Skin epidermis (tissue), 12 donors: ENCODE data around the gene STPG4.

Source experiments
- H3K27ac ChIP-seq, 21 experiments: fragments of 200-600 bp; sonication (generic) in 11 of 21; one replicate each; pipeline ENCODE4 v1.5.0; 2020; ENCODE audit warnings: mild to moderate bottlenecking in 3 of 21, inconsistent platforms in 2 of 21, moderate library complexity in 2 of 21
- H3K4me3 ChIP-seq, 7 experiments: fragments of 200-600 bp; sonication (generic) in 2 of 7; one replicate each; pipeline ENCODE4 v1.5.0; 2020; ENCODE audit warnings: inconsistent platforms in 2 of 7, mild to moderate bottlenecking in 2 of 7, moderate library complexity in 1 of 7

Gene STPG4

GRCh38 chr2:47076586-47077441, 78.3 kb downstream of the STPG4 start:
- no peak overlapping the region for H3K4me3 ChIP-seq
- peak overlapping the region in 16 of 21 experiments; percentile 2 to 91 (median 63) for H3K27ac ChIP-seq

DNA sequence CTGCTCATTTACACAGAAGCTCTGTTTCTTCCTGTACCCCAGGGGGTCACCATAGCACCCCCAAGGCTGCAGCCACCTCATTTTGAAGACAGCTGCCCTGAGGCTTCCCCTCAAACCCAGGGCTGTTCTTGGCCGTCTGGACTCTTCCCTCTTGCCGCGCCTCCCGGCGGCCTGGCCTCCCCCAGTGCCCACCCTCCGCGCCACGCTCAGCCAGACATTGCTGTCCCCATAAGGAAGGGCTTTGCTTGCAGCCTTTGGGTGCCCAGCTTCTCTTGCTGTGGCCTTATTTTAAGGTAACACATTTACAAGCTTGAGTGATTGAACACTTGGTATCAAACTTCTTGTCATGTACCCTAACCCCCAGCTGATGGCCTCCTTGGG, 79.0 kb downstream of the STPG4 start:
- no peak overlapping the region for H3K4me3 ChIP-seq
- H3K27ac ChIP-seq: peak overlapping the region in 16 of 21 experiments; percentile 15 to 91 (median 67)

DNA sequence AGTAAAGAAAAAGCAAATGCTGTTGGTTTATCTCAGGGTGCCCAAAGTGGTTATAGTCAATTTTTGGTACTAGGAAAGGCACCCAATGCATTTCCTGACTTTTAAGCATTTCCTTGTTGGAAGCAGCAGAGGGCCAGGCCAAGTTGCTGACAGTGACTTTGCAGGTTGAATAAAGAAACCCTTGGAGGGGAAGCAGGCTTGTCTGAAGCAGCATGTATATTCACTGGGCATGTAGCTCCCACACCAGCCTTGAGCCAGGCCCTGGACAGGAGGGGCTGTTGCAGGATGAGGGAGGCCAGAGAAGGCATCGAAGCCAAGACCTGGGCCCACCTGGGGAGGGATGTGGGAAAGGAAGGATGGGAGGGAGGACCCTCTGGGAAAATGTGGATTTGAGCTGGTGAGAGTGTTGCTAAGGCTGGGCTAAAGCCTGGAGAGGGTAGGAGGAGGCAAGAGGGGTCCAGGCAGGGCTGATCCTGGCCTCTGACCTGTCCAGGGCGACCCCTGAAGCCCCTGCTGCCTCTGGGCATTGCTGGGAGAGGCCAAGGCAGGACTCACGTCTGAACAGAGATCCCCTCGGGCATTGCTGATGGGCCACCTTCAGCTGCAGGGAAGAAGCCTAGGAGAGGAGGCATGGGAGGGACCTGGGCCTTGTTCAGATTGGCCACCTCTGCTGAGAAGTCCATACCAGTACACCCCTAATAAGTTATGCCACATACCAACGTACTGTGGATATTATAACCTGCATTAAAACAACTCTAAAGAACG, 79.6 kb downstream of the STPG4 start:
- peak overlapping the region in 17 of 21 experiments; percentile 1 to 91 (median 69) for H3K27ac ChIP-seq
- no peak overlapping the region for H3K4me3 ChIP-seq

DNA sequence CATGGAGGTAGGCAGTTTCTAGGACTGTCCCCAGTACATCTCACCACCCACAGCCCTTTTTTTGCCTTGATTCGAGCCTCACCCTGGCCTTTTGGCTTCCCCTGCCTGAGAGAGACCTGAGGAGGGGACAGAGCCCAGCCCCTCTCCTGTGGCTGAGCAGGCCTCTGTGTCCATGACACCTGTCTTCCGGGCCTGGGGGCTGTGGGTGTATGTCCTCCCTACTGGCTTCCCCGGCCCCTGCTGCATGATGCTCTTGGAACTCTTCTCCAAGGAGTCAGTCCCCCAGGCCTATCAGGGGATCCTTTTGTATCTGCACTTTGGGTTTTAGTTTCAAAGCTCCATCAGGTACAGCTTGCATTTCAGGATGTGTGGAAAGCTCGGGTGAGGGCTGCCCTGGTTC, 80.4 kb downstream of the STPG4 start:
- Histone ChIP-seq H3K27ac (peak overlapping the region in 16 of 21 experiments; percentile 1 to 91 (median 81)), H3K4me3 (no peak overlapping the region)

- H3K27ac ChIP-seq: peak overlapping the region in 20 of 21 experiments; percentile 56 to 94 (median 81)
- no peak overlapping the region for H3K4me3 ChIP-seq
Observed at GRCh38 chr2:47073641-47074040, 81.5 kb downstream of the STPG4 start.

DNA sequence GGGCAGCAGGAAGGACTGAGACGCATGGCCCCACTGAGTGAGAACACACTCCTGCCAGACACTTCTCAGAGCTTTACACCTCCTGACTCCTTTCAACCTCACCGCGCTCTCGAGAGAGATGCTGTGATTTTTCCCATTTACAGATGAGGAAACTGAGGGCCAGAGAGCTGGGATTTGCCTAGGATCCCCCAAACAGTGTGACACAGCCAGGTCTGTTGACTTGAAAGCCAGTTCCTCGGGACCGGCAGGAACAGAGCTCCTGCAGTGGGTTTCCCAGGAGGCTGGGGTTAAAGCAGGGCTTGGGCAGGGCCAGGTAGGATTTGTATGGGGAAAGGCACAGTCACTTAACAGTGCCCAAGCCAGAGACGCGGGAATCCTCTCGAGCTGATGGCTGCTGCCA, 81.9 kb downstream of the STPG4 start:
- Histone ChIP-seq H3K4me3 (no peak overlapping the region), H3K27ac (peak overlapping the region in 20 of 21 experiments; percentile 56 to 94 (median 81))

GRCh38 chr2:47072728-47073191, 82.3 kb downstream of the STPG4 start:
- Histone ChIP-seq H3K27ac (peak overlapping the region; percentile 56 to 94 (median 82)), H3K4me3 (no peak overlapping the region)

DNA sequence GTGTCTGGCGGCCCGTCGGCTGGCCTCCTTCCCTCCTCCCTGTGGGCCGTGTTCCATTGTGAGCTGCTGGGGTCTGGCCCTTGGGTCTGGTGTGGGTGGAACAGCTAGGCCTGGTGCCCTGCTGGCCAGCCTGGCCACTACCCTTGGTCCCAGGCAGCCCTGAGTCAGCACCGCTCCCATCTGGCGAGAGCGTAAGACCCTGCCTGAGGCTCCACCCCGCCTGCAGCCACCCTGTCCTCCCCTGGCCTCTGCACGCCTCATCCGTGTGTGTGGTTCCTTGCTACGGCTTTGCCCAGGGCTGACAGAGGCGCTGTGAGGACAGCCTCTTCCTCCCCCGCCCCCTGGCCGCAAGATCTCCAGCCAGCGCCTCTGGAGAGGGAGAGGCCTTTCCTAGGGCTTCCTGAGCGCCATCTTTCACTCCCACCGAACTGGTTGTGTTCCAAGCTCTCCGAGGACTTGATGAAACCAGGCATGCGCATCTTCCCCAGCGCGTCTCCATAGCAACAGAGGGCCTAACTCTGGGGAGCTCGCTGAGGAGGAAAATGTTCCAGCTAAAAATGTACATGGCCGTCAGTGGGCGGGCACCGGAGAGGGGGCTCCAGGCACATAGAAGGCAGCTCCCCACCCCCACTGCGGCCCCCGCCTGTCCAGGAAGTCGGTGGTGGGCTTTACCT, 83.0 kb downstream of the STPG4 start:
- Histone ChIP-seq H3K4me3 (no peak overlapping the region), H3K27ac (peak overlapping the region; percentile 56 to 94 (median 82))

DNA sequence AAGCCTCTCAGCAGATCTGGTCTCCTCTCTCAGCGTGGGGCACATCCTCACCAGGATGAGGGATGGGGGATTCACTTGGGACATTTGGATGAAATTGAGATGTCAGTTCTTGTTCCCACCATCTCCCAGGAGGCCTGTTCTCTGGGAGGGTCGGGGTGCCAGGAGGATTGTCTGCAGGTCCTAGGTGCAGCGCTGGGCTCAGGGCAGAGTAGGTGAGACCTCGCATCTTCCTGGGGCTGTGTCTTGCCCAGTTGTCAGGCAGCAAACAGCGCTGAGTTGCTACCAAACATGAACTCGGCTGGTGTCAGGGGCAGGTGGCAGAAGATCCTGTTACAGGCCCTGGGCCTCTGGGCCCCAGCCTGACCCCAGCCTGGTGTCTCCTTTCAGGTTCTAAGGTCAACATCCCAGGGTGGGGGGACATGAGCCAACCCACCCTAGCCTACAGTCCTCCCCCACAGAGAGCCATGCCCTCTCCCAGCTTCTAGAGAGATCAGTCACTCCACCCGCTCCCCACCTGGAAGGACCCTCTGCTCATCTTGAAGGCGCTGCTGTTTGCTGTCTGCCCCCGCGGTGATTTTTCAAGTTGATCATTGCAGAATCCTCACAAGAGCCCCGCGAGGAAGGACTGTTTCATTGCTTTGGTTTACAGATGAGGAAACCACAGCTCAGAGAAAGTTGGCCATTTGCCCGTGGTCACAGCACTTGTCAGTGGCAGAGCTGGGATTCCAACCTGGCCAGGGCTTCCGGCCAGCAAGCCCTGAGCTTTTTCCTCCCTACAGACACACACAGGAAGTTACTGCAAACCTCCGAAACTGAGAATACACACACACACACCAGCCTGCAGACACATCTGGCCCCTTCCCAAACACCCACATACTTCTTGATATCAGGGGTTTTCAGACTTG, 83.9 kb downstream of the STPG4 start:
- no peak overlapping the region for H3K4me3 ChIP-seq

GRCh38 chr2:47070155-47070919, 84.8 kb downstream of the STPG4 start:
- Histone ChIP-seq H3K27ac (peak overlapping the region in 20 of 21 experiments; percentile 56 to 94 (median 82)), H3K4me3 (no peak overlapping the region)

More for the DNA sequence above, 83.9 kb downstream of the STPG4 start:
- H3K27ac ChIP-seq: peak overlapping the region; percentile 32 to 94 (median 82)

DNA sequence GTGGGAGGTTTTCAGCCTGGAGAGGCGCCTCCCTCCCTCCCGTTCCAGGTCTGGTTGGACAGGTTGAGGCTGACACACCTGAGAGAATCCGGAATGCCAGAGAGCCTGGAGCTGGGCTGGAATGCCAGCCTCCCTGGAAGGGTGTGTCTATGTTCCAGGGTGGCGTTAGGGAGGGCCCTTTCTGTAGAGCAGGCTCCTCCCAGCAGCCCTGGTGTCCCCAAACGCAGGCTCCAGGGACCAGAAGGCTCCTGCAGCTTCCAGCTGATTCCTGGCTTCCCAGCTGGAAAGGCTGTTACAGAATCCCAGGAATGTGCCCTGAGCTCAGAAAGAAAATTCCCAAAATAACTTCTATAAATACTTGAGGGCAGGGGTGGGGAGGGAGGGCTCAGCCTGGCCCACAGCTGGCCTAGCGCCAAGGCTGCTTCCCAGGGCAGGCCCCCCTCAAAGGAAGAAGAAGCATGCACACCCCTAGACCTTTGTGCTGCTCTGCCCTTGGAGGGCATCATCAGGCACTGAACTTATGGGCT, 85.4 kb downstream of the STPG4 start:
- no peak overlapping the region for H3K4me3 ChIP-seq
- peak overlapping the region in 20 of 21 experiments; percentile 42 to 94 (median 82) for H3K27ac ChIP-seq

DNA sequence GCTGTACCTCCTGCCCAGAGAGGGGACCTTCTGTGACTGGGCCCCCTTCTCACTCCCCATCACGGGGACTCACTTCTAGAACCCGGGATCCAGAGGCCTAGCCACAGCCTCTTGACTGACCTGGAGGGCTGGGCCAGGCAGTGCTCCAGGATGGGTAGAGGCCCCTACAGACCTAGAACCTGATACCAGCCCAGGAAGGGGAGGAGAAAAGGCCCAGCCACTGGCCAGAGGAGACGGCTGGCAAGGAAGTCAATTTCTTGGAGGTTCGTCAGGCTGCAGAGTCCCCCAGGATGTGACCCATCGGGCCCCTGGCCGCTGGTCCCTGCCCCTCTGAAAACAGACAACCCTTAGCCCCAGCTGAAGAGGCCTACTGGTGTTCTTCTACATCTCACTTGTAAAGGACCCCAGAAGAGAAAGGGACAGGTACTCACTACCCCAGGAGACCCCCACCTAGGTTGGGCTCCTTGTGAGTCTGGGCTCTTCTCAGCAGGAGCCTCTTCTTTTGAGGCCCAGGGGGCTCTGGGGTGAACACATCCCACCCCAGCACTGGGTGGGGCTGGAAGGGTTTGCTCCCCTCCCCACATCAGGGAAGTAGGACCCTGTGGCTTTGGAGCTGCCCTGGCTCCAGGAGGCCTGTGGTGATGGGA, 86.0 kb downstream of the STPG4 start:
- no peak overlapping the region for H3K4me3 ChIP-seq

DNA sequence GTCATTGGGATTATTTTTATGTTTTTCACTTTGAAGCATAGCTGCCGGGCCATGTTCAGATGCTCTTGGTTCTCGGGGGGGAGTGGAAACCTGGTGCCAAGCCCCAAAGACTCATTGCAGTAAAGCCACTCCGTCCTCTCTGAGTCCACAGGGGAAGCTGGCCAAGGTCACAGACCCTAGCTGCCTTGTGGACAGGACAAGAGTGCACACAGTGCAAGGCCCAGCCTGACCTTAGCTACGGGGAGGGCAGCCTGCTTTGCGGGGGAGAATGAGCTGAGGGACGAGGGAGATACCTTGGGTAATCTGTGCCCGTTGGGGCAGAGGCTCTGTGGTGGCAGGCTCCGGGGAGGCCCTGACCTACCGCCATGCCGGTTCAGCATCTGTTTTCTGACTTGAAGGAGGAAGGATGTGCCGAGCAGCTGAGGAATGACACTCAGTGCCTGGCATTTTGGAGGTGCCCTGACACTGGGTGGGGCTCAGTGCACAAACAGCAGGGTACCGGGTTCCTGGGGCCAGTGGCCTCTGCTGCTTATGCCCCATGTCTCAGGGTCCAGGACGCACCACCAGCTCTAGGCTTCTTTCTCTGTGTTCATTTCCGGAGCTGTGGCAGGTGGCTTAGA, 87.2 kb downstream of the STPG4 start:
- peak overlapping the region in 13 of 21 experiments; percentile 11 to 94 (median 82) for H3K27ac ChIP-seq
- no peak overlapping the region for H3K4me3 ChIP-seq

More for the DNA sequence above, 86.0 kb downstream of the STPG4 start:
- peak overlapping the region in 20 of 21 experiments; percentile 42 to 94 (median 82) for H3K27ac ChIP-seq

DNA sequence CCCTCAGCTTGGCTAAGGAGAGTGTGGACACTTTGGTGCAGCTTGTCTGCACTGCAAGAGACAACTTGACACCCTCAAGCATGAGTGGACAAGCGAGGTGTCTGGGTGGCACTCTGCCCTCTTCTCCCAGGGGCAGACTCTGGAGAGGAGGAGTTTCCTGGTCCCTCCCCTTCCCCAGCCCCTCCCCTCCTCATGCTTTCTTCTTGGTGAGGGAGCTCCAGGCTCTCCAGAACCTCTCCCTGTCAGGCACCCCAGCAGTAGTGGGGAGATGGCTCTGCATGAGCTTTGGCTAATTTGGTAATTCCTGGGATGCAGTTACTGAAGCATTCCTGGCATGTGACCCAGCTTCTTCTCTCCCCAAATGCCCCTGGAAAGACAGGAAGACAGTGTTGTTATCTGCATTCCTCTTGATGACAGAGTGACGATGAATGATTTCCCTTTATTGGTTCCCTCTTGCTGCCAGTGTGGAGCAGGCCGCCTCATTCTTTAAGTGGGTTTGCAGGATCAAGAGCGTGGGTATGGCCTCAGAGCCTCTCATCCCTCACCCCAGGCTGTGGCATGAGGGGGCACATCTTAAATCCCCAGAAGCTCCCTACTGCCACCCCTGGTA, 89.2 kb downstream of the STPG4 start:
- no peak overlapping the region for H3K4me3 ChIP-seq
- peak overlapping the region in 15 of 21 experiments; percentile 0 to 85 (median 56) for H3K27ac ChIP-seq

GRCh38 chr2:47065343-47065742, 89.8 kb downstream of the STPG4 start:
- H3K27ac ChIP-seq: peak overlapping the region in 13 of 21 experiments; percentile 1 to 85 (median 47)

DNA sequence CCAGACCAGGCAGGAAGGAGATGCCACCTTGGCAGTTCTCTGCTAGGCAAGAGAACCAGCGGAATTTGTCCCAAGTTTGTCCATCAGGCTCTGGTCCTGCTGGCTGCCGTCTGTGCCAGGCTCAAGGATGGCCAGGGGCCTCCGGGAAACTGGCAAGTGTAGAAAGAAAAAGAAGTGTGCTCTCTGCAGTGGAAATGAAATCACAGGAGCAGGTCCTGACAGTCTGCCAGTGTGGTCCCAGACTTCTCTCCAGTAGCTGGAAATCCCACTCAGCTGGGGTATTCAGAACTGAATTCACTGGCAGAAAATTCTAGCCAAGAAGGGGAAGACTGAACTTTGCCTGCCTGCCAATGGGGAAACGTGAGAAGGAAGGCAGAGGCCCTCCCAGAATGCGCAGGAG, 91.0 kb downstream of the STPG4 start:
- Histone ChIP-seq H3K4me3 (no peak overlapping the region), H3K27ac (peak overlapping the region in 11 of 21 experiments; percentile 3 to 65 (median 15))

More at GRCh38 chr2:47065343-47065742, 89.8 kb downstream of the STPG4 start:
- H3K4me3 ChIP-seq: no peak overlapping the region
